AG08396 (cell line): Measurements from ENCODE around the gene CIAPIN1.
A peak's percentile ranks its signal among the peaks of the same experiment; 100 is the strongest.

ENCODE experiments used
- DNase-seq: peaks from one replicate; pipeline ENCODE4 v3.0.0; 2012; ENCODE audit warnings: low spot score, mixed read lengths

The CIAPIN1 gene

GRCh38 chr16:57447186-57447962, at the start of gene CIAPIN1, which contains the start of gene COQ9:
Gene CIAPIN1 (minus strand): TSS chr16:57447385. CDS start chr16:57440928, 6,457 bp downstream.
Gene COQ9 (plus strand): TSS chr16:57447479. CDS start chr16:57447506, 27 bp downstream.
- DNase-seq = peak; percentile 97

DNA sequence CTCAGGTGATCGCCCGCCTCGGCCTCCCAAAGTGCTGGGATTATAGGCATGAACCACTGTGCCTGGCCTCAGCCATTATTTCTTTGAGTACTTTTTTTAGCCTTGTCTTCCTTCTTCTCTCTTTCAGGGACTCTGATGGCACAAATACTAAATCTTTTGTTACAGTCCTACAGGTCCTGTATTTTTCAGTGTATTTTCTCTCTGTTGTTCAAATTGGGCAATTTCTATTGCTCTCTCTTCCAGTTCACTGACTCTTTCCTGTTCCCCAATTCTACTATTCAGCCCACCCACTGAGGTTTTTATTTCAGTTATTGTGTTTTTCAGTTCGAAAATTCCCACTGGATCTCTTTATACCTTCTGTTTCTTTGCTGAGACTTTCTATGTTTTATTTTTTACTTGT, 46.6 kb upstream of the CIAPIN1 start:
- no peak for DNase-seq

GRCh38 chr16:57489229-57489628, 42.0 kb upstream of the CIAPIN1 start:
- no peak for DNase-seq

- DNase-seq = no peak
Observed at GRCh38 chr16:57486858-57487834, 40.0 kb upstream of the CIAPIN1 start.

- peak; percentile 98 for DNase-seq
Observed at GRCh38 chr16:57485916-57486857, 39.0 kb upstream of the CIAPIN1 start, which contains the start of gene DOK4. Gene DOK4 (minus strand): TSS chr16:57486493. CDS start chr16:57479507, 6,986 bp downstream.

- no peak for DNase-seq
Observed at GRCh38 chr16:57485091-57485915, 38.1 kb upstream of the CIAPIN1 start.

GRCh38 chr16:57484515-57485005, 37.4 kb upstream of the CIAPIN1 start:
- no peak for DNase-seq

GRCh38 chr16:57483725-57484514, 36.7 kb upstream of the CIAPIN1 start:
- no peak for DNase-seq

- DNase-seq = no peak
Observed at GRCh38 chr16:57482845-57483545, 35.8 kb upstream of the CIAPIN1 start.

DNA sequence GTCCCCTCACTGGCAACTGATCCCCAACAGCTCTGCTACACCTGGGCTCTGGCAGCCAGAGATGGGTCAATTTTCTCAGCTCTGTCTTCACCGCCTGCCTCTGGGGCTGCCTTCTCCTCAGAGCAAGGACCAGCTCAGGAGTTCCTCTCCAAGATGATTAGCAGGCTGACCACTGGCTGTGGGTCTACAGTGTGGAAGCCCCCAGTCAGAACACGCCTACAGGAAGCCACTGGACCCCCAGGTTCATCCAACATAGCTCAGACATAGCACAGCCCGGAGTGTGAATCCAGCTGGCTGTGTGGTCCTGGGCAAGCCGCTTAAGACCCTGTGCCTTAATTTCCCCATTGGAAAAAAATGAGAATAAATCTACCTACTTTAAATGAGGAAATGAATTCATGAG, 34.2 kb upstream of the CIAPIN1 start:
- DNase-seq = no peak

DNA sequence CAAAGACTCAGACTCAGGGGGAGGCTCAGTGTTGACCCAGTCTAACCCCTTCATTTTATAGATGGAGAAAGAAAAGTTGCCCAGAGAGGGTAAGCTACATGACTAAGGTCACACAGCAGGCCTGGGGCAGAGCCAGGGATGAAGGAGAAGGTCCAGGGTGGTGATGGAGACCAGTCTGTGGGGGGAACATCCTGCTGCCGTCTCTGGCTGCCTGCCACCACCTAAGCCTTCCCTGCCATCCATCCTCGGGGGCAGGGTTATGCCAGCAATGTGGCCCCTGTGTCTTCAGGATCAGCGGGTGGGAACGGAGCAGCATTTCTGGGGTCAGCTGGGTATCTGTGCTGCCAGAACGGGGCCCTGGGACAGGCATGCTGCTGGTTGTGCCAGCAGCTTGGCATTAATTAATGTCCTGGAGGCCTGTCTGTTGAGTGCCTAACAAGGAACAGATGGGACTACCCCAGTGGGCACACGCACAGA, 33.6 kb upstream of the CIAPIN1 start:
- DNase-seq = no peak

DNA sequence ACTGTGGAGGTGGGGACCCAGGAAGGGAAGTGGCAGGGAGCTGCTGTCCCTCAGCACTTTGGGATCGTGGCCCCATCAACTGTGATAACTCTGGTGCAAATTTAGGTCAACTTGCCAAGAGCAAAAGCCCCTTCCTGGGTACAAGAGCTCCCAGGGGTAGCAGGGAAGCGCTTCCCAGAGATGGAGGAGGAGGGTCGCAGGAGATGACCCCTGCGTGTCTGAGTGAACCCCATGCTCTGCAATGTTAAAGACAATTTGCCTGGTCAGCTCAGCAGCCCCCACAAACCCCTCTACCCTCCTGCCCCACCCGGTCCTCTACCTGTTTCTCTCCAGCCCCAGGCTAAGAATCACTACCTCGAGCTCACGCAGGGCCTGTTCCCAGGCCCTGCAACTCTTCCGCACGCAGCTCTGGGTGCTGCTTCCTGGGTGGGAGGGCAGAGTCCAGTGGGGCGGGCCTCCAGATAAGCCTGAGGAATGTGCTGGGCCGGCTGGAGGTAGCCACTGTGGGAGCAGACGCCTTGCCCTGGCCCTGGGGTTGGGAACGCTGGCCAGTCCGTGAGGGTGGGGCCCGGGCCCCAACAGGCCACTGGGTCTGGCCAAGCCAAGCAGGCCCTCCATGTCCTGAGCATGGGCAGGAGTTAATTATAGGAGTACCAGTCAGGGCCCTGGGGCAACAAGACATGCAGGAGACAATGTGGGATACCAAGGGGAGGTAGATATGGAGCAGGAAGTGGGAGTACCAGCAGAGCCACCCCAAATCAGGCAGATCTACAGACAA, 33.0 kb upstream of the CIAPIN1 start:
- peak; percentile 83 for DNase-seq

DNA sequence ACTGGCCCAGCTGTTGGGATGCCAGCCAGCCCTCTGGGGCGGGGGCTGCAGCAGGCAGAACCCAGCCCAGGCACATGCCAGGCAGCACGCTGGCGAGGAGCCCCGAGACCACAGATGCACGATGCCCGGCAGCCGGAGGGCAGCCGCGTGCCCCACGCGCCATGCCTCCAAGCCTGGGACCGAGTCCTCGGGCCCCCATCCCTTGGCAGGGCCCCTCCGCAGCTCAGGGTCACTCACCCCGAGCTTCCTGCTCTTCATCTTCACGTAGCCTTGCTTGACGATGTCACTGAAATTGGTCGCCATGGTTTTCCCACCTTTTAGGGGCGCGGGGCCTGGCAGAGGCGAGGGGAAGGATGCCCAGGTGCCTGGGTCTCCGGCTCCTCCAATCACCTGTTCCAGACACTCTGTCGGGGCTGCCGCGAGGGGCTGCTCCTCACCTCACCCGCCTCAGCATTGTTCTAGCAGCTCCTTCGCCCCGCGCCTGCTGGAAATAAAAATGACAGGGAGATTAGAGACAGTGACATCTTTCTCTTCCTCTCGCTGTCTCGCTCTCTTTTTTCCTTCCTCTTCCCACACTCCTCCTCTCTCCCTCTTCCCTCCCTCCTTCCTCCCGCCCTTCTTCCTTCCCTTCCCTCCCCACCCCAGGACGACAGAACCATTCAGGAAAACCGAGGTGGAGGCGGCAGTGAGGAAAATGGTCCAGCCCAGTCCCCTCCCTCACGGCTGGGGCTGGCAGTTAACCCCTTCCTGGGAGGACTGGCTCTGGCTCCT, 32.2 kb upstream of the CIAPIN1 start:
- DNase-seq = peak; percentile 79

DNA sequence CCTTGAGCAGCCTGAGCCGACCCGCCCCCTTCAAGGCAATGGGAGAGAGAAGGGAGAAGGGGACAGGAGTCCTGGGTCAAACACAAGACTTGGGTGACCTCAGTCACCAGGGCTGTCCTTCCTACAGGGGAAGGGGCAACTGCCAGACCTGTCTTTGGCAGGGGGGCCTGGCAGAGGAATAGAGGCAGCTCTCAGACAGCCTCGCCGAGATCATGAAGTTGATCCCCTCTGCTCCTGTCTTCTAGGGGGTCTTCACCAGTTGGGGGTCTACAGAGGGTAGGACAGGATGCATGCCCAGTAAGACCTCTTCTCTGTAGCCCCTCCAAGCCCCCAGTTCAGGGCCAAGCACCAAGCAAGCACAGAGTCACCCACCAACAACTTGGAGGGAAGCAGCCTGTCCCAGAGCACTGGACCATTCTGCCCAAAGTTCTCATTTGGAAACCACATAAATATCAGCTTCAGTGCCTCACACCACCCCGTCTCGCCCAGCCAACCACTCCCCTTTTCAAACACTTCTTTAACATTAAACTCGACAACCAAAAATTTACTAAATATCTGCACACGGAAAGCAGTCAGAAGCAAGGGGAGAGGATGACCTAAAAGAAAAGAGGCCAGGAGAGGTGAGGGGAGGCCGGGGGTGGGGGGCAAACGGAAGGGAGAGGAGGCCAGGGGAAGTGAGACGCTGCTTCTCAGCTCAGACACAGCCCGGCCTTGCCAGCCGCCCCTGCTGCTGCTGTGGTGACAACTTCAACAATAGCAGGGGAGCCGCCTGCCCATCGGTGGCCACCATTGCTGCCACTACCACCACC, 31.4 kb upstream of the CIAPIN1 start:
- DNase-seq = no peak

DNA sequence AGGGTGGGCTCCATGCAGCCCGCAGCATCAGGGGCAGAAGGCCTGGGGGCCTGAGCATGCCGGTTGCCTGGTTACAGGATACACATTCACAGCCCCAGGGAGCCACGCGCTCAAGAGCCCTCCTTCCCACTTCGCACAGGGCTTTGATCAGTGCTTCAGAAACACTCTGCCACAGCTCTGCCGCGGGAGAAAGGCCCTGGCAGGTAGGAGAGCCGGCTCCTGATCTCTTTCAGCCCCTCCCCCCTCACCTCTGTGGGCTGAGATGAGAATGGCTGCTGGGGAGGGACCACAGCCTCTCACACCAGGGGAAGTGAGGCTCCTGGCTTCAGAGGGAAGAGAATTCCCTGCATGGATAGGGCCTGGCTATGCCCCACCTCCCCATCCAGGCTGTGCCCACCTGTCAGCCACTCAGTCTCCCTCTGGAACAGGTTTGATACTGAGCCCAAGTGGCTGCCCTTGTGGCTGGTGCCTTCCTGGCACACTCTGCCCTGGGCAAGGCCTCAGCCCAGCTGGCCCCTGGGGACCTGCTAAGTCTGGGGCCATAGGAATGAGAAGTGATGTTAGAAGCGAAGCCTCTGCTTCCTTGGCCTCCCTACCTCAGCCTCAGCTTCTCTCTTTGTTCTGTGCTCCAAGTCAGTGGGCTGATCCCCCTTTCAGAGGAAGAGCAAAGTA, 30.5 kb upstream of the CIAPIN1 start:
- no peak for DNase-seq
